Loucy (cell line): ENCODE measurements around the gene PTPRA.

Source experiments
- H2AFZ ChIP-seq: fragments of 200-600 bp; sonication (generic); 2 replicates; pipeline ENCODE4 v1.6.0; 2016; ENCODE audit warnings: antibody characterized with exemption, mild to moderate bottlenecking, low read length, moderate library complexity
- H3F3A ChIP-seq: fragments of 200-600 bp; 2 replicates; pipeline ENCODE4 v1.6.0; 2016; ENCODE audit warnings: antibody characterized with exemption, low read depth, mild to moderate bottlenecking
- H3K27me3 ChIP-seq: fragments of 200-600 bp; sonication (generic); 2 replicates; pipeline ENCODE4 v1.6.1; 2014; ENCODE audit warnings: low read length, mild to moderate bottlenecking; ENCODE audit not compliant: insufficient read depth, poor library complexity, severe bottlenecking
- H3K36me3 ChIP-seq: fragments of 200-600 bp; sonication (generic); 2 replicates; pipeline ENCODE4 v1.6.1; 2016; ENCODE audit warnings: low read length; ENCODE audit not compliant: insufficient read depth
- H3K4me1 ChIP-seq: fragments of 200-600 bp; sonication (generic); 2 replicates; pipeline ENCODE4 v1.5.1; 2014; ENCODE audit warnings: low read length, mild to moderate bottlenecking; ENCODE audit not compliant: insufficient read depth, poor library complexity, severe bottlenecking
- H3K4me2 ChIP-seq: fragments of 200-600 bp; sonication (generic); 2 replicates; pipeline ENCODE4 v1.6.0; 2014; ENCODE audit warnings: antibody characterized with exemption, low read length, low read depth, mild to moderate bottlenecking; ENCODE audit not compliant: poor library complexity, severe bottlenecking
- H3K4me3 ChIP-seq: fragments of 200-600 bp; sonication (generic); 2 replicates; pipeline ENCODE4 v1.5.1; 2014; ENCODE audit warnings: low read length, mild to moderate bottlenecking, mixed read lengths; ENCODE audit not compliant: poor library complexity, severe bottlenecking
- H3K79me2 ChIP-seq: fragments of 200-600 bp; sonication (generic); 2 replicates; pipeline ENCODE4 v1.6.1; 2014; ENCODE audit warnings: low read length; ENCODE audit not compliant: insufficient read depth
- H3K9ac ChIP-seq: fragments of 200-600 bp; sonication (generic); 2 replicates; pipeline ENCODE4 v1.6.0; 2014; ENCODE audit warnings: mild to moderate bottlenecking, low read depth, low read length, moderate library complexity; ENCODE audit not compliant: poor library complexity, severe bottlenecking
- H3K9me2 ChIP-seq: fragments of 200-600 bp; sonication (generic); replicated peaks from 2 replicates; pipeline ENCODE4 v1.6.1; 2016; ENCODE audit warnings: low read depth, low read length, mixed read lengths
- H3K9me3 ChIP-seq: fragments of 200-600 bp; sonication (generic); 2 replicates; pipeline ENCODE4 v1.6.1; 2014; ENCODE audit warnings: mild to moderate bottlenecking, antibody characterized with exemption, low read length, low read depth; ENCODE audit not compliant: insufficient read depth
- H4K20me1 ChIP-seq: fragments of 200-600 bp; sonication (generic); 2 replicates; pipeline ENCODE4 v1.6.0; 2014; ENCODE audit warnings: antibody characterized with exemption, low read length, mild to moderate bottlenecking; ENCODE audit not compliant: insufficient read depth, poor library complexity, severe bottlenecking
- CTCF ChIP-seq: fragments of 200-600 bp; sonication (generic); conservative IDR thresholded peaks from 2 replicates; pipeline ENCODE4 v1.5.1; 2014; ENCODE audit warnings: mild to moderate bottlenecking, antibody characterized with exemption, low read length
- EZH2phosphoT487 ChIP-seq: fragments of 200-600 bp; IDR thresholded peaks from 2 replicates; pipeline ENCODE4 v1.6.1; 2018; ENCODE audit warnings: antibody characterized with exemption, mild to moderate bottlenecking, moderate library complexity, borderline replicate concordance

The PTPRA gene

GRCh38 chr20:2903686-2904085 is 30.4 kb downstream of the PTPRA start:
- Histone ChIP-seq H3K9ac (no peak overlapping the region), H2AFZ (no peak overlapping the region), H3K27me3 (no peaks in the 10 kb centered on the region), H3K79me2 (peaks cover 79% of the 10 kb centered on the region), H3F3A (peaks cover 6% of the 10 kb centered on the region; the same call in 1 of the 2 replicates), H3K36me3 (no peaks in the 10 kb centered on the region), H3K4me2 (no peak overlapping the region), H4K20me1 (peaks cover 5% of the 10 kb centered on the region), H3K4me1 (peaks cover 23% of the 10 kb centered on the region), H3K4me3 (no peak overlapping the region), H3K9me3 (no peaks in the 10 kb centered on the region), H3K9me2 (no peaks in the 10 kb centered on the region)
- TF ChIP-seq EZH2phosphoT487 = no peak
- TF ChIP-seq CTCF = no peak

GRCh38 chr20:2907519-2907918 is 34.2 kb downstream of the PTPRA start:
- Histone ChIP-seq H3K9me2 (no peaks in the 10 kb centered on the region), H3K79me2 (peaks cover 64% of the 10 kb centered on the region), H3K27me3 (no peaks in the 10 kb centered on the region), H4K20me1 (no peaks in the 10 kb centered on the region), H3K4me3 (no peak overlapping the region), H3K4me1 (no peaks in the 10 kb centered on the region), H3K36me3 (no peaks in the 10 kb centered on the region), H3K9ac (no peak overlapping the region), H3K9me3 (no peaks in the 10 kb centered on the region), H2AFZ (no peak overlapping the region), H3K4me2 (no peak overlapping the region), H3F3A (no peaks in the 10 kb centered on the region)
- TF ChIP-seq EZH2phosphoT487 (no peak), CTCF (no peak)

- H3K36me3 ChIP-seq = 0 out of 2 replicates have a peak, but pooled peaks cover 3% of the 10 kb centered on the region
- no peaks in the 10 kb centered on the region for H3K9me3 ChIP-seq
- no peak overlapping the region for H3K4me3 ChIP-seq
- peaks cover 4% of the 10 kb centered on the region for H4K20me1 ChIP-seq
- H3F3A ChIP-seq = no peaks in the 10 kb centered on the region
- TF ChIP-seq EZH2phosphoT487 (no peak), CTCF (no peak)
- no peak overlapping the region for H3K4me2 ChIP-seq
- H3K27me3 ChIP-seq = no peaks in the 10 kb centered on the region
- H3K4me1 ChIP-seq = no peaks in the 10 kb centered on the region
- H2AFZ ChIP-seq = no peak overlapping the region
- no peak overlapping the region for H3K9ac ChIP-seq
- H3K79me2 ChIP-seq = peaks cover 40% of the 10 kb centered on the region
- H3K9me2 ChIP-seq = no peaks in the 10 kb centered on the region
These were observed 36.7 kb downstream of the PTPRA start for GRCh38 chr20:2909953-2910352.
